Raji (cell line): Measurements from ENCODE around the gene ZNF621.

Experiments
- POLR2A ChIP-seq: IDR thresholded peaks from 2 replicates; pipeline ENCODE4 v1.6.1; 2011; ENCODE audit warnings: low read depth, low read length, control low read depth; ENCODE audit not compliant: insufficient read depth

Gene ZNF621

DNA sequence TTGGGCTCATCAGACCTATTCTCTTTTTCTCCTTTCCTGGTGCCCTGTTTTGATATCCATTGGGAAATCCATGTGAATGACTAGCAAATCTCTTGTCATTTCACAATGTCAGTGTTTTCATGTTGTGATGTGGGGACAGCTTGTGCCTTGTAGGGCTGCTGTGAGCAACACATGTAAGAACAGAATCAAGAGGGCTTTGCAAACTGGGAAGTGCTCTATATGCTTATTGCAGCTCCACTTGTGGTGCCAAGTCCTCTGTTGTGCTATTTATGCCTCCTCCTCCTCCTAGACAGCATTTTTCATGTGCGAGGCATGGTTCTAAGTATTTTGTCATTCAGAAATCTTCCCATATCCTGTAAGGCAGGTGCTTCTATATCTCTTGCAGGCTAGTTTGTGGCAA is 56.4 kb downstream of the ZNF621 start:
- TF ChIP-seq POLR2A = no peak

DNA sequence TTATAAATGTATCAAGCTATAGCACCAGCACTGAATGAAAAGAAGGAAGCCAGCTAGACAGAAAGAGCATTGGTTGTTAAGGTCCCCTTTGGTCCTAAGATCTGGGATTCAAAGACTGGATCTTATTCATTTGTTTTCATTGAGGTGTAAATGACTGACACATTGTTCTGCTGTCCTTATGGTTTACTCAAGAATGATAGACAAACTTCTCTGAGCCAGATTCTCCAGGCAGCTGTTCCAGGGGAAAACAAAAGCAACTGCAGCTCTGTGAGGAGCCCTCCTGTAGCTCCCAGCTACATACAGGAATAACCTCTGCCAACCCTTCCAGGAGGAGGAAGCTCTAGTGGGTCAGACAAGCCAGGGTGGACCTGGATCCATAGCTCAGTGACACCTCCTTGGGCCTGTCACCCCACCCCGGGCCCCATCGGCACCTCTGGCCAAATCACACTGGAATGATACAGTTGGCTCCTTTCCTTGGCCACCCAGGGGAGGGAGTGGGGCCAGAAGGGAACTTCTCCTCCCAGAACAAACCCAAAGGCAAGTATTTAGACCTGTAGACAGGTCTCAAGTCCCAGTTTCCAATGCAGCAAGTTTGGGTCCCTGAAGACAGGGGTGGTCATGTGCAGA is 57.8 kb downstream of the ZNF621 start:
- no peak for TF ChIP-seq POLR2A

DNA sequence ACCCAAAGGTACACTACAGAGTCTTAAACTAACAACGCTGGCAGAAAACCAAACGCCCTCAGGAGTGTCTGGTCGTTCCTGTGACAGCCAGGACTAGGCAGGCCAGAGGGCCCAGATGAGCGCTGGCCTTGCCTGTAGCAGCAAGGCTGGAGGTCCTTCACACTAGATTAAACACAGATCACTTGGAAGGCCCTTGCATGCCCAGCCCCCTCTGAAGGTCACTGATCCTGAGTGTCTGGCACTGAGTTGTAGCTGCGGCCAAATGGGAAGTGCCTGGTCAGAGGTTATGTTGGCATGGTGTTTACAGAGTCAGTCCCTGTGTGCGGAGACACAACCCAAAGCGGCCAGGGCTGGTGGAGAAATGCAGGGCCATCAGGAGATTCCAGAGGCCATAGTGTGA is 58.9 kb downstream of the ZNF621 start:
- TF ChIP-seq POLR2A = no peak

DNA sequence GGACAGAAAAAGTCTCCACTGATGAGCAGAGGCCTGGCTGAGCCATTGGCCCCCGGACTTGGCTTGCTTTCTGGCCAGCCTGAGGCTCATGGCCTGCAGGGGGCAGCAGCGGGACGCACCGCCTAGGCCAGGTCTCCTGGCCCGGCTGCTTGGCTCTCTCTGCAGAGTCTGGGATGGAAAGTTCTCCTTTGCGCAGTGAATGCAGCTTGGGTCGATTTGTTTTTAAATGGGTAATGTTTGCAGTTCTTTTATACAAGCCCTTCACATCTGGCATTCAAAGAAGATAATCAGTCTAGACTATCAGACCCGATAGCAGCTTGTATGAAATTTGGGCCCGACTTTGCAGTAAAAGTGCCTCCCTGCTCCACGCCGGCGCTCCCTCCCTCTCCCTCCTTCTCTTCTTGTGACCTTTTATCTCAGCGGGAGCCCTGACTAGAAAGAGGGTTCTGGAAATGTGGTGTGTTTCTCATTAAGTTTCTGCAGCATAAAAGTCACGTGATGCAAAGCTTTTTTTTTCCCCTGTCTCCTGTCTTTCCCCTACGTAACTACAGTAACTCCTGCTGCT is 59.9 kb downstream of the ZNF621 start:
- no peak for TF ChIP-seq POLR2A

DNA sequence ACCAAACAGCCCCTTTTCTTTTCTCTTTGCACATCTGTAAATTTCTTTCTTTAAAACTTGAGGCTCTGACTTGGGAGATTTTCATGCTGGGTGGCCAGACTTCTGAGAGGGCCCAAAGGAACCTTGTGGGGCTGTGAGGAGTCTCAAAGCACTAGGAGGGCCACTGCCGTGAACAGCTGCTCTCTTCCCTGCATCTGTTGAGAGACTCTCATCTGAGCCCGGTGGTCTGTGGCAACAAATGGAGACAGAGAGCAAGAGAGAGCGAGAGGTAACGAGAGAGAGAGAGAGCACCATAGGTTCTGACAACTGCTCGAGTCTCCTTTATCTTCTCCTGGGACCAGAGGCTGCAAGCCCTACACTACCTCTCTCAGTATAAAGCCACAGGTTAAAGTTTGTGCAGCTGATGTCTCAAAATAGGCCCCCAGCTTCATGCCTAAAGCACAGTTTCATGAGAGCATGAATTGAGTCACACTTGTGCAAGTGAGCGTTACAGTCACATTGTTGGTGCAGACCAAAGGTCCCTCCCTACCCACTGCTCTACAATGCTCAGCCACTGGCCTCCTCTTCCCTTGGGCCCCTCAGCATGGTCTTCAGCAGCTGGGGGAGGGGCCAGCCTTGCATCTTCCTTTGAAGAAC is 60.7 kb downstream of the ZNF621 start:
- TF ChIP-seq POLR2A = no peak

DNA sequence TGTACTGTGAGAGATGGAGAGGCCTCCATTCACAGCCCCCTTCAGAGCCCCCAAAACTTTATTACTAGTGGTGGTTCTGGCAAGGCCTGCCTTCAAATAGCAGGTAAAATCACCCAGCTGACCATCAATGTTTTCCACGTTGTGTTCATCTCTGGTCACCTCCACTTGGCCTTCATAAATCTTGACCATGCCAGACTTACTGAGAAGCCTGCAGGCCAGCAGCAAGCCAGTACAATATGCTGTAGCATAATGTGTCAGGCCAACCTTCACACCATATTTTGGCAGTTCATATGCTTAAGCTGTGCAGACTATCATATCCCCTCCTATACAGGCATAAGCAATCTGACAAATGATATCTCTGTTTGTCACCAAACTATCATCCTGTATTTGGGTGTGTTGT is 62.1 kb downstream of the ZNF621 start:
- TF ChIP-seq POLR2A = no peak

DNA sequence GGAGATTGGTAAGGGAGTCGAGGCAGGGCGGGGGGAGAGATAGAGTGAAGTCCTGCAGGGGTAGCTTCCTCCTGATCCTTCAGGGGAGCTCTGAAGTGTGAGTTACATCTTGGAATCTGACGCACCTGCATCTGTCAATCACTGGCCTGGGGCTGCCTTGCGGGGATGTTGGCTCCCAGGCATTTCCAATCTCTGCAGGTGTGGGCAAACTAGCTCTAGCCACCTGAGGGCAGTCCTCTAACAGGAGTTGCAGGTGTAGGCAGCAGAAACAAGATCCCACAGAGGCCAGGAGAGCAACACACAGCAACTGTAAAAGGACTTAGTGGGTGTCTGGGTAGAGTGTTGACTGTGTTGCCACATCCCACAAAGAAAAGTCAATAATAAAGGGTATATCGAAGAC is 63.6 kb downstream of the ZNF621 start:
- TF ChIP-seq POLR2A = no peak
